Renal cortex interstitium (tissue), 11 donors: ENCODE measurements around the gene SPRED2. TPM values are rescaled to one million over a fixed set of nuclear protein-coding genes. Genes with fewer than 3 reads are reported as not detected.

Source experiments
- DNase-seq, 11 donors: peaks; one replicate each; pipeline ENCODE4 v3.0.0-alpha.2; 2013; ENCODE audit warnings: low read depth in 9 of 11, low spot score in 4 of 11; ENCODE audit errors: extremely low read depth in 1 of 11
- polyA plus RNA-seq, 3 donors: library from polyadenylated mRNA; unstranded; fragments of 120-200 nt; gene quantifications; one replicate each; pipeline ENCODE4 v1.2.1, GENCODE V29; 2013; ENCODE audit not compliant: insufficient read length in 3 of 3

Gene SPRED2
- polyA plus RNA-seq, 3 donors = 37.8 to 41.0 (median 39.4) TPM

DNA sequence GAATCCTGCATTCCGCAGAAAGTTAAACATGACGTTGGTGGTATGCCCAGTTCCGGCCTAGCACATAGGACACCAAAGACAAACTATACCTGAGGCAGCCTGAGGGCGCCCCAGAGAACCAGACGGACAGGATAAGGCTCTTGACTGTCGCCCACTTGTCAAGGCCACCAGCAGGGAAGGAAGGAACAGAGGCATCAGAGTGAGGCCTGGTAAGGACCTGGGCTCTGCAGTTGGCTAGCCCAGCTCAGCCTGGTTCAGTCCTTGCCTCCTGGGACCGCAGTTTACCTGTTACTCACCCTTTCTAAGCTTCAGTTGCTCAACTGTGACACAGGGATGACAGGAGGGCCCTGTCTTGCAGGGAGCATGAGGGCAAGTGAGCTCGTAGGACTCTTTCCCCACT lies 122.7 kb downstream of the SPRED2 start:
- no peak for DNase-seq

- no peak for DNase-seq
These were observed 126.5 kb downstream of the SPRED2 start for GRCh38 chr2:65305934-65306333.

- no peak for DNase-seq
These were observed 131.4 kb downstream of the SPRED2 start for GRCh38 chr2:65300761-65301711.

- no peak for DNase-seq
These were observed 132.2 kb downstream of the SPRED2 start for GRCh38 chr2:65300134-65300760.

- DNase-seq = no peak
These were observed 133.2 kb downstream of the SPRED2 start for GRCh38 chr2:65299246-65299645.

DNA sequence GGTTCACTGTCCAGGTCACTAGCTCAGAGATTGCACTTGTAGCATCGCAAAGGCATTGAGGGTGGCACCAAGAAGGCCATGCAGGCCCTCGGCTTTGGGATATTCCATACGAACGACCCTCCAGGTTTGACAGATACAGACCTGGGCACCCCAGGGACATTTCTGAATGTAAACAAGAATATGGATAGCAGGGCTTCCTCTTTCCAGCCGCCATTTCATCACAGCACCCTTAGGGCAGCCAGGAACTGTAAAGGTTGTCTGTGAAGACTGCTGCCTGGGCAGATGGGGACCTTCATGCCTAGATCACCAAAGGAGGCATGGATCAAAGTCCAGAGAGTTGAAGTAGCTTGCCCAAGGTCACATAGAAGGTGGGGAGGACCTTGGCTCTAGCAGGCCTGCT lies 134.3 kb downstream of the SPRED2 start:
- no peak for DNase-seq

DNA sequence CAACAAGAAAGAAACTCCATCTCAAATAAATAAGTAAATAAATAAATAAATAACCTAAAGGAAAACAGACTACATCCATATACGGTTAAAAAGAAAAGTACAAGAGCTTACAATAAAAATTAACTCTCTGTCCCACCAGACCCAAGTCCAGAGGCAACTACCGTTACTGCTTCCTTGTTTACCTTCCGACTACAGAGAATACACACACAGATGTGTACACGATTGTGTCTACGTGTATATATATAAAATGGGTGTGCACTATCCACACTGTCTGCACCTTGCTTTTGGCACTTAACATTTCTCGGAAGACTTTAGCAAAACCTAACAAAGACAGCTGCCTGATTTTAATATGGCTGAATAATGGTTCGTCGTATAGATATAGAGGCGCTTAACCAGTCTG lies 134.9 kb downstream of the SPRED2 start:
- DNase-seq = no peak

DNA sequence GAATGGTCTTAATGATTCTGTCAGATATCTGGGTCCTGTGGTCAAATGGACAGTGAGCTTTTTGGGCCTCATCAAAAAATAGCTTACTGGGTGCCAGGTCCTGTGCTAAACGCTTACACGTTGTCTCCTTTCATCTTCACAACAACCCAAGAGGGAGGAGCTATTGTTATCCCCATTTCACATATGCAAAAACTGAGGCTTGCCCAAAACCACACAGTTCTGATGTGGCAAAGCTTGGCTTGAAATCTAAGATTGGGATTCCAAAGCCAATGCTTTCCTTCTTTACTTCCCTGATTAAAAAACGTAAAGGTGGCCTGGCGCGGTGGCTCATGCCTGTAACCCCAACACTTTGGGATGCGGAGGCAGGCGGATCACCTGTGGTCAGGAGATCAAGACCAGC lies 135.4 kb downstream of the SPRED2 start:
- DNase-seq = no peak

GRCh38 chr2:65294701-65295100 lies 137.7 kb downstream of the SPRED2 start:
- no peak for DNase-seq

DNA sequence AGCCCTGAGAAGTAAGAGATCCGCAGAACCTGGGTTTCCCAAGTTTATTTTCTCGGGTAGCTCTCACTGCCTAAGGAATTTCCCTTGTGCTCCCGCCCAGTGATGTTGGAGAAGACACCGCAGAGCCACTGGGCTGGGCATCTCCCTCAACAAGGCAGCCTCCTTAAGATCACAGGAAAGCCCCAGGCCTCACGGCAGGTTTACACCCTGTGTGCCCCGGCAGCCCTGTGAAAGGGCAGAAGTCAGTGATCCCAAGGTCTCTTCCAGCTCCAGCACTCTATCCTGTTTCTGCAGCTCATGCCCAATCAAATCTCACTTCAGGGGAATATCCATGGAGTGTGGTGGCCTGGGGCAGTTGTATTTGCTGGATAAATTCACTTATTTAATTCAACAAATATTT lies 138.3 kb downstream of the SPRED2 start:
- DNase-seq = no peak

- no peak for DNase-seq
These were observed 139.0 kb downstream of the SPRED2 start for GRCh38 chr2:65293376-65293775.

- DNase-seq = no peak
These were observed 139.9 kb downstream of the SPRED2 start for GRCh38 chr2:65292461-65293011.

- no peak for DNase-seq
These were observed 140.3 kb downstream of the SPRED2 start for GRCh38 chr2:65292106-65292400.

GRCh38 chr2:65291216-65292105 lies 140.9 kb downstream of the SPRED2 start:
- DNase-seq = no peak

DNA sequence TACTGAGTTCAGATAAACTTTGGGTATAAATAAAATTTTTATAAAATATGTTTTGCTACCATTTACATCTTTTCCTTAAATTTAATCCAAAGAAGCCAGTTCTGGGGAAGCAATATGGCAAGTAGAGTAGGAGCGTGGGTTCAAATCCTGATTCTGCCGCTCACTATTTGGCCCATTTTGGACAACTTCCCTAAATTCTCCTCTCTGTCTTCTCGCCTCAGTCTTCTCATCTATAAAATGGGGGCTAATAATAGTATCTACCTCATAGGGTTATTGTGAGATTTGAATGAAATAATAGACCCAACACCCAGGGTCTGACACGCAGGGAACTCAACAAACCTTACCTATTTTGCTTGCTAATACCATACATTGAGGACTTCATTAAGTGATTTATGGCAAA lies 145.0 kb downstream of the SPRED2 start:
- no peak for DNase-seq

DNA sequence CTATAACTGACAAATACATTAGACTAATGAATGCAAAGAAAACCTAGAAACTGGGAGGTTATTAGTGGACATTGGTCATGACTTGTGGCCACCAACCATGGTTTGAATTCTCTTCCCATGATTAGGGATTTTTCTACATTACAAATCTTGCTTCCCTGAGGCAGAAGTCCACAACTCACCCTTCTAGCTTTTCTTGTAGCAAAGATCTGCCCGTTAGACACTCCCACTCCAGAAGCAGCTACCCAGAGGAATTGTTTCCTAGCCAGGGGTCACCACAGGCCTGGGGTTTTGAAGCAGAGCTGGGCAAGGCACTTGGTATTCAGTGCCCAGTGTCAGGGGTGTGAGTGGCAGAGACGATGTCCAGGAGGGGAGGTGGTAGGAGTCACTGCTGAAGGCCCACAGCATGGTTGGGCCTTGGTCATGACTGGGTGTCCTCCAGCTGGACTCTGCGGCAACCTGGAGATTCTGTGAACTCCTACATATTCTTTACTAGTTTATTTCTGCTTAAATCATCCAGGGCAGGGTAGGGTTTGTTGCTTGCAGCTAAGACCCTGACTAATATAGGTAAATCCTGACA lies 149.8 kb downstream of the SPRED2 start:
- DNase-seq = no peak

GRCh38 chr2:65281627-65282351 lies 150.6 kb downstream of the SPRED2 start:
- peak in 2 of 11 donors; percentile 38 to 54 for DNase-seq

GRCh38 chr2:65279756-65280155 lies 152.6 kb downstream of the SPRED2 start:
- no peak for DNase-seq
